Measurements from ENCODE around the gene ITFG1.

Gene ITFG1

DNA sequence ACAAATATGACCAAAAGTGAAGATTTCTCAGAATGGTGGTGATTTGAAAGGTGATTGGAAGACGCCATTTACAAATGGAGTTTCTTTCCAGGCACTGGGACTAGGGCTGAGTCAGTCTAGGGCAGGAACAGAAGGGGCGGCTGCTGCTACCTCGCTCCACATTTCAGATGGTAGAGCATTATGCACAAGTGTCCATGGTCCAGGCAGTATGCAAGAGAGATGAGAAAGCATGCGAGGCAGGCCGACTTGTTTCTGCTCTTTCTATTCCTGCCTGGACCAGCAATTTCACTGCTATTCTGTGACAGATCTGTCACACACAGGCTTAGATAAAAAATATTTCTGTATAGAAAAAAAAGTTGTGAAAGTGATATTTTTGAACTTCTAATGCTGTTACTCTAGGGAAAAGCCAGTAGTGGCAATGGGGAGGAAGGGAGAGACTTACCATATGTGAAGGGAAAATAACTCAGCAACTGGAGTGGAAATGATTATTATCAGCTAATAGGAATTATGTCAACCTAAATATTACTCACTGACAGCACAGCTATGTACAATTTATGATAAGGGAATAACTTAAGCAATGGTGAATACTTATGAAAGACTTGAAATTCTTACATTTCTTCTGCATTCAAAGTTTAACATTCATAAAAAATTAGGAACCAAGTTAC, 182.4 kb downstream of the ITFG1 start:
- ATAC-seq, result no peak
- no peak for TF ChIP-seq ZNF8 (CRISPR knock-in tag; IDR thresholded peaks at IDR 0.05)
- peak; percentile 56; the same call in 1 of the 2 replicates for TF ChIP-seq ISL1 (CRISPR knock-in tag; IDR thresholded peaks at IDR 0.05)

DNA sequence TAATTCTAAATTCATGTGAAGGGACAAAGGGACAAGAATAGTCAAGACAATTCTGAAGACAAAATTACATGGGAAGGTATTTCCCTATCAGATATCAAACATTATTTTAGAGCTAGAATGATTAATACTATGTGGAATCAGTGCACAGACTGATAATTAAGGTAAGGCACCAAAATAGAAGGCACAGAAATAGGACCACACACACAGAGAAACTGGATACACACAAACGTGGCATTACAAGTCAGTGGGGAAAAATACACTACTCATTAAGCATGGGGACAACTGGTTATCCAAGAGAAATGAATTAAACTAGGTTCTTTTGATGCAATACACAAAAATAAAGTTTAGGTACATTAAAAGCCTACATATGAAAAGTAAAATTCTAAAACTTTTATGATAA, 184.3 kb downstream of the ITFG1 start:
- ATAC-seq, result no peak
- TF ChIP-seq TSHZ2 (CRISPR knock-in tag; IDR thresholded peaks at IDR 0.05) (no peak), TCF4 (CRISPR knock-in tag; IDR thresholded peaks at IDR 0.05; ENCODE audit: borderline replicate concordance) (no peak), BACH2 (CRISPR knock-in tag; IDR thresholded peaks at IDR 0.05; ENCODE audit: borderline replicate concordance) (no peak), ZC3H10 (CRISPR knock-in tag; IDR thresholded peaks at IDR 0.05) (no peak), ZFP3 (CRISPR knock-in tag; IDR thresholded peaks at IDR 0.05) (no peak), GLIS3 (CRISPR knock-in tag; IDR thresholded peaks at IDR 0.05) (no peak), RARB (CRISPR knock-in tag; IDR thresholded peaks at IDR 0.05) (no peak), ZNF565 (CRISPR knock-in tag; conservative IDR thresholded peaks at IDR 0.05; ENCODE audit: low read depth) (no peak), ZFP30 (CRISPR knock-in tag; IDR thresholded peaks at IDR 0.05) (no peak), ESRRG (CRISPR knock-in tag; IDR thresholded peaks at IDR 0.05) (no peak), ISL1 (CRISPR knock-in tag; IDR thresholded peaks at IDR 0.05) (no peak)
- TF ChIP-seq, protein P1, sequence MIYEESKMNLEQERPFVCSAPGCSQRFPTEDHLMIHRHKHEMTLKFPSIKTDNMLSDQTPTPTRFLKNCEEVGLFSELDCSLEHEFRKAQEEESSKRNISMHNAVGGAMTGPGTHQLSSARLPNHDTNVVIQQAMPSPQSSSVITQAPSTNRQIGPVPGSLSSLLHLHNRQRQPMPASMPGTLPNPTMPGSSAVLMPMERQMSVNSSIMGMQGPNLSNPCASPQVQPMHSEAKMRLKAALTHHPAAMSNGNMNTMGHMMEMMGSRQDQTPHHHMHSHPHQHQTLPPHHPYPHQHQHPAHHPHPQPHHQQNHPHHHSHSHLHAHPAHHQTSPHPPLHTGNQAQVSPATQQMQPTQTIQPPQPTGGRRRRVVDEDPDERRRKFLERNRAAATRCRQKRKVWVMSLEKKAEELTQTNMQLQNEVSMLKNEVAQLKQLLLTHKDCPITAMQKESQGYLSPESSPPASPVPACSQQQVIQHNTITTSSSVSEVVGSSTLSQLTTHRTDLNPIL (CRISPR knock-in tag; IDR thresholded peaks at IDR 0.05; ENCODE audit: low read depth), result no peak
- TF ChIP-seq, protein P2, sequence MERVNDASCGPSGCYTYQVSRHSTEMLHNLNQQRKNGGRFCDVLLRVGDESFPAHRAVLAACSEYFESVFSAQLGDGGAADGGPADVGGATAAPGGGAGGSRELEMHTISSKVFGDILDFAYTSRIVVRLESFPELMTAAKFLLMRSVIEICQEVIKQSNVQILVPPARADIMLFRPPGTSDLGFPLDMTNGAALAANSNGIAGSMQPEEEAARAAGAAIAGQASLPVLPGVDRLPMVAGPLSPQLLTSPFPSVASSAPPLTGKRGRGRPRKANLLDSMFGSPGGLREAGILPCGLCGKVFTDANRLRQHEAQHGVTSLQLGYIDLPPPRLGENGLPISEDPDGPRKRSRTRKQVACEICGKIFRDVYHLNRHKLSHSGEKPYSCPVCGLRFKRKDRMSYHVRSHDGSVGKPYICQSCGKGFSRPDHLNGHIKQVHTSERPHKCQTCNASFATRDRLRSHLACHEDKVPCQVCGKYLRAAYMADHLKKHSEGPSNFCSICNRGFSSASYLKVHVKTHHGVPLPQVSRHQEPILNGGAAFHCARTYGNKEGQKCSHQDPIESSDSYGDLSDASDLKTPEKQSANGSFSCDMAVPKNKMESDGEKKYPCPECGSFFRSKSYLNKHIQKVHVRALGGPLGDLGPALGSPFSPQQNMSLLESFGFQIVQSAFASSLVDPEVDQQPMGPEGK (CRISPR knock-in tag; IDR thresholded peaks at IDR 0.05; ENCODE audit: borderline replicate concordance), result no peak
- TF ChIP-seq, protein P3, sequence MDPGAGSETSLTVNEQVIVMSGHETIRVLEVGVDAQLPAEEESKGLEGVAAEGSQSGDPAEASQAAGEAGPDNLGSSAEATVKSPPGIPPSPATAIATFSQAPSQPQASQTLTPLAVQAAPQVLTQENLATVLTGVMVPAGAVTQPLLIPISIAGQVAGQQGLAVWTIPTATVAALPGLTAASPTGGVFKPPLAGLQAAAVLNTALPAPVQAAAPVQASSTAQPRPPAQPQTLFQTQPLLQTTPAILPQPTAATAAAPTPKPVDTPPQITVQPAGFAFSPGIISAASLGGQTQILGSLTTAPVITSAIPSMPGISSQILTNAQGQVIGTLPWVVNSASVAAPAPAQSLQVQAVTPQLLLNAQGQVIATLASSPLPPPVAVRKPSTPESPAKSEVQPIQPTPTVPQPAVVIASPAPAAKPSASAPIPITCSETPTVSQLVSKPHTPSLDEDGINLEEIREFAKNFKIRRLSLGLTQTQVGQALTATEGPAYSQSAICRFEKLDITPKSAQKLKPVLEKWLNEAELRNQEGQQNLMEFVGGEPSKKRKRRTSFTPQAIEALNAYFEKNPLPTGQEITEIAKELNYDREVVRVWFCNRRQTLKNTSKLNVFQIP (CRISPR knock-in tag; IDR thresholded peaks at IDR 0.05; ENCODE audit: borderline replicate concordance, low read depth), result no peak
- TF ChIP-seq, protein P4, sequence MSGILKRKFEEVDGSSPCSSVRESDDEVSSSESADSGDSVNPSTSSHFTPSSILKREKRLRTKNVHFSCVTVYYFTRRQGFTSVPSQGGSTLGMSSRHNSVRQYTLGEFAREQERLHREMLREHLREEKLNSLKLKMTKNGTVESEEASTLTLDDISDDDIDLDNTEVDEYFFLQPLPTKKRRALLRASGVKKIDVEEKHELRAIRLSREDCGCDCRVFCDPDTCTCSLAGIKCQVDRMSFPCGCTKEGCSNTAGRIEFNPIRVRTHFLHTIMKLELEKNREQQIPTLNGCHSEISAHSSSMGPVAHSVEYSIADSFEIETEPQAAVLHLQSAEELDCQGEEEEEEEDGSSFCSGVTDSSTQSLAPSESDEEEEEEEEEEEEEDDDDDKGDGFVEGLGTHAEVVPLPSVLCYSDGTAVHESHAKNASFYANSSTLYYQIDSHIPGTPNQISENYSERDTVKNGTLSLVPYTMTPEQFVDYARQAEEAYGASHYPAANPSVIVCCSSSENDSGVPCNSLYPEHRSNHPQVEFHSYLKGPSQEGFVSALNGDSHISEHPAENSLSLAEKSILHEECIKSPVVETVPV (CRISPR knock-in tag; IDR thresholded peaks at IDR 0.05), result no peak

DNA sequence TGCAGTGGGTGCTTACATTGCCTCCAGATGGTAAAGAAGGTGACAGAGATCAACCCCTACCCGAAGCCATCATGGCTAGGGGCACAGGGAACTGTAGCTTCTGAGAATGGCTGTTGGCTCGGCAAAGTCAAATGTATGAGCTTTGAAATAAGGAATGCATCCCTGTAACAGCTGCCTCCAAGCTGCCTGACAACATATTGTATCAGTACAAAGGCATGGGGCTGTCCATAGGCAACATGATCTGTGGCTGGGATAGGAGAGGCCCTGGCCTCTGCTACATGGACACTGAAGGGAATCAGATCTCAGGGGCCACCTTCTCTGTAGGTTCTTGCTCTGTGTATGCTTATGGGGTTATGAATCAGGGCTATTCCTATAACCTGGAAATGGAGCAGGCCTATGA, 197.9 kb downstream of the ITFG1 start:
- ATAC-seq, result no peak
- no peak for TF ChIP-seq CSDC2 (CRISPR knock-in tag; IDR thresholded peaks at IDR 0.05)
- no peak for TF ChIP-seq RARB (CRISPR knock-in tag; IDR thresholded peaks at IDR 0.05)
- no peak for TF ChIP-seq ZC3H10 (CRISPR knock-in tag; IDR thresholded peaks at IDR 0.05)
- TF ChIP-seq ISL1 (CRISPR knock-in tag; IDR thresholded peaks at IDR 0.05), result no peak
- TF ChIP-seq ZNF565 (CRISPR knock-in tag; conservative IDR thresholded peaks at IDR 0.05; ENCODE audit: low read depth), result no peak
- TF ChIP-seq TOX (CRISPR knock-in tag; IDR thresholded peaks at IDR 0.05; ENCODE audit: borderline replicate concordance), result no peak
- TF ChIP-seq TCF4 (CRISPR knock-in tag; IDR thresholded peaks at IDR 0.05; ENCODE audit: borderline replicate concordance), result no peak
- TF ChIP-seq ZNF70 (CRISPR knock-in tag; IDR thresholded peaks at IDR 0.05), result no peak
- no peak for TF ChIP-seq ARNTL (CRISPR knock-in tag; IDR thresholded peaks at IDR 0.05; ENCODE audit: borderline replicate concordance, low read depth)
- no peak for TF ChIP-seq ESRRG (CRISPR knock-in tag; IDR thresholded peaks at IDR 0.05)
- no peak for TF ChIP-seq ZFP3 (CRISPR knock-in tag; IDR thresholded peaks at IDR 0.05)
- no peak for TF ChIP-seq PPARA (CRISPR knock-in tag; IDR thresholded peaks at IDR 0.05; ENCODE audit: borderline replicate concordance)
- TF ChIP-seq ZNF8 (CRISPR knock-in tag; IDR thresholded peaks at IDR 0.05), result no peak
- TF ChIP-seq, protein P4 (CRISPR knock-in tag; IDR thresholded peaks at IDR 0.05), result no peak
- TF ChIP-seq TSHZ2 (CRISPR knock-in tag; IDR thresholded peaks at IDR 0.05), result no peak
